SH-SY5Y (cell line): ENCODE measurements around the gene PRDM16.

Experiments
- GATA2 ChIP-seq: IDR thresholded peaks from 2 replicates; pipeline ENCODE4 v1.6.1; 2011; ENCODE audit warnings: mild to moderate bottlenecking, low read depth, low read length
- GATA3 ChIP-seq: IDR thresholded peaks from 2 replicates; pipeline ENCODE4 v1.6.1; 2011; ENCODE audit warnings: low read depth, mild to moderate bottlenecking, low read length, moderate library complexity

DNA sequence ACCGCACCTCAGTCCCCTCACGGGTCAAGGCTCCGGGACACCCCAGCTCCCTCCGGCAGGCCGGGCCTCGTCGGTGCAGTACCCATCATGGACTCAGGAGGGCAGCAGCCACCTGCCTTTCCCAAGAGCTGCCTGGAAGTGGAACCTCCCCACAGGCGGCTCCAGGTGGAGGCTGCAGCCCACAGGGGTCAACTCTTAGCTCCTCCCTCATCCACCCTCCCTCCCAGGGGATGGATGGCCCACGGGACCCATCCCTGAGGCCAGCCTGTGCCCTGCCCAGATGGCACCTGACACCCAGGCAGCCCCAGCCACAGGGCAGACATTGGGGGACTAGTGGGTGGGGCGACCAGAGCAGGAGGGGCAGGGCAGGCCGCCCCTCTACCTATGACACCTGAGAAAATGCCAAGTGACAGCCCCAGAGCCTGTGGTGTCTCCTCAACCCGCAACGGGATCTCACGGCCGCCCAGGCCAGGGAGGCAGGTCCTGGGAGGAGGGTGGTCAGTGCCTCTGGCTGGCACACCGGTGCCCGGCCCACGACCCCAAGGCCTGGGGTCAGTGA lies 384.3 kb downstream of the PRDM16 start:
- TF ChIP-seq GATA2: no peak
- TF ChIP-seq GATA3: no peak
